Stimulated activated CD8-positive, alpha-beta memory T cell treated with anti-CD3 and anti-CD28 coated beads, Interleukin-12 subunit alpha, Interleukin-12 subunit beta, amount 100 ng/mL, for 24 hours (primary cell): ENCODE results near the gene TMEM101.
"Not testable (repeated sequence)": the region's sequence is repeated elsewhere in the genome, so short reads cannot be mapped to it uniquely, and the experiment has no call there.

Experiments
- DNase-seq: peaks from one replicate; pipeline ENCODE4 v3.0.0-alpha.2; 2020; ENCODE audit errors: extremely low read depth

The TMEM101 gene

GRCh38 chr17:44000871-44001460, 13.8 kb downstream of the TMEM101 start:
- no peak for DNase-seq

GRCh38 chr17:44000141-44000860, 14.5 kb downstream of the TMEM101 start:
- no peak for DNase-seq

- DNase-seq = no peak
Observed at GRCh38 chr17:43999024-43999423, 15.7 kb downstream of the TMEM101 start.

GRCh38 chr17:43998552-43998951, 16.2 kb downstream of the TMEM101 start:
- DNase-seq = no peak

GRCh38 chr17:43997180-43997579, 17.6 kb downstream of the TMEM101 start:
- not testable (repeated sequence) for DNase-seq

GRCh38 chr17:43995150-43995471, 19.7 kb downstream of the TMEM101 start:
- DNase-seq = no peak

GRCh38 chr17:43994272-43995149, 20.3 kb downstream of the TMEM101 start:
- no peak for DNase-seq

- no peak for DNase-seq
Observed at GRCh38 chr17:43992641-43993040, 22.1 kb downstream of the TMEM101 start.

GRCh38 chr17:43988301-43988700, 26.5 kb downstream of the TMEM101 start:
- no peak for DNase-seq

- no peak for DNase-seq
Observed at GRCh38 chr17:43987131-43988021, 27.4 kb downstream of the TMEM101 start.

- no peak for DNase-seq
Observed at GRCh38 chr17:43986225-43986981, 28.4 kb downstream of the TMEM101 start.

GRCh38 chr17:43984521-43984920, 30.2 kb downstream of the TMEM101 start:
- DNase-seq = no peak

GRCh38 chr17:43983515-43984411, 31.0 kb downstream of the TMEM101 start:
- no peak for DNase-seq

- DNase-seq = no peak
Observed at GRCh38 chr17:43983196-43983514, 31.6 kb downstream of the TMEM101 start.

- no peak for DNase-seq
Observed at GRCh38 chr17:43982171-43982570, 32.6 kb downstream of the TMEM101 start.

GRCh38 chr17:43979671-43980070, 35.1 kb downstream of the TMEM101 start:
- DNase-seq = no peak

- DNase-seq = no peak
Observed at GRCh38 chr17:43979011-43979410, 35.8 kb downstream of the TMEM101 start.

- DNase-seq = no peak
Observed at GRCh38 chr17:43978078-43978477, 36.7 kb downstream of the TMEM101 start.

GRCh38 chr17:43976963-43977837, 37.6 kb downstream of the TMEM101 start:
- no peak for DNase-seq
